Spinal cord (tissue), 10 donors: ENCODE data around the gene TMEM255B. TPM values are rescaled to one million over a fixed set of nuclear protein-coding genes. Genes with fewer than 3 reads are reported as not detected.

ENCODE experiments used
- DNase-seq, 6 donors: peaks; one replicate each; pipeline versions ENCODE4 v3.0.0 to v3.0.0-alpha.2; 2013 to 2015; ENCODE audit warnings: low spot score in 6 of 6, low read depth in 4 of 6
- H3K27ac ChIP-seq: one replicate; pipeline ENCODE4 v1.5.1; 2013; ENCODE audit warnings: low read depth, low read length, control low read depth
- H3K27me3 ChIP-seq: one replicate; pipeline ENCODE4 v1.6.1; 2013; ENCODE audit warnings: low read length; ENCODE audit not compliant: control insufficient read depth, insufficient read depth
- H3K36me3 ChIP-seq: one replicate; pipeline ENCODE4 v1.6.1; 2013; ENCODE audit warnings: low read length; ENCODE audit not compliant: control insufficient read depth, insufficient read depth
- H3K4me1 ChIP-seq: one replicate; pipeline ENCODE4 v1.6.1; 2013; ENCODE audit warnings: low read length; ENCODE audit not compliant: control insufficient read depth, insufficient read depth
- H3K4me3 ChIP-seq: one replicate; pipeline ENCODE4 v1.5.1; 2013; ENCODE audit warnings: low read depth, low read length, control low read depth
- H3K9me3 ChIP-seq: one replicate; pipeline ENCODE4 v1.6.1; 2013; ENCODE audit warnings: low read length; ENCODE audit not compliant: control insufficient read depth, insufficient read depth
- WGBS: methylation state at CpG from one replicate; pipeline ENCODE4 v1.1.5; 2013; ENCODE audit warnings: missing lambda C conversion rate; ENCODE audit not compliant: insufficient coverage; 5-methylcytosine and 5-hydroxymethylcytosine counted together
- polyA plus RNA-seq, 2 donors: library from polyadenylated mRNA; unstranded; fragments of 120-200 nt; gene quantifications; one replicate each; pipeline ENCODE4 v1.2.1, GENCODE V29; 2013; ENCODE audit not compliant: insufficient read length in 2 of 2
- total RNA-seq, 2 donors: library from RNA; depleted of rRNA in 1 of 2; stranded (reverse); fragments of 120-200 nt in 1 of 2; fragments of >200 nt in 1 of 2; gene quantifications; one replicate each; pipeline versions ENCODE4 v1.2.3 to v1.2.4, GENCODE V29; 2013 to 2014
- donor health status: healthy.

The TMEM255B gene
- total and polyA plus RNA-seq, 4 donors: 1.4 to 5.6 (median 3.4) TPM

DNA sequence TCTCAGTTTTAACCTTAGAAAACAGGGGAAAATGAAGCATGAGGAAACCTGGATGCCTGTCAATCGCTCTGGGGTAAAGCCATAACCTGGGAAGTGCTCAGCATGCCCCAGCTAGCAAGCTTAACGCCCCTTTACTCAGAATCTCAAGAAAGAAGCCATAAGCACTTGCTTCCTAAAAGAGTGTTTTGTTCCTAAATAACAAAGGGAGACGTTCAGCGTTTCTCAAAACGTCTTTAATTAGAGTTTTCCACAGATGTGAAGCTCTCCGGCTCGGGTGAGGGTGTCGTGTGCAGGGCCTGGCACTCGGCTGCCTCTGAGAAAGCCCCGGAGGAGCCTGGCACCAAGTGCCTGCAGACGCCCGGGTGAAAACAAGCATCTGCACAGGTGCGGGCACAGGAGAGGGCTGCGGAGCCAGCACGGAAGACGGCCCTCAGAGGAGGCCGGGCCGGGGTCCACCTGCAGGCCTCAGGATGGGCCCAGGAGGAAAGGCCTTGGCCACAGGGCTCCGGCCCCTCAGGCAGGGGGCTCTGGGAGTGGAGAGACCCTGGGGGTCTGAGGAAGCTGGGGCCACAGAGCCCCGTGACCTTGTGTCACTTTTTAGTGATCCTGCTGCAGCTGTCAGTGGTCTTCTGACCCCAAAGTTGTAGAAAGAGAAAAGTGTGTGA, 98.6 kb downstream of the TMEM255B start:
- H3K27ac ChIP-seq: no peak overlapping the region
- H3K27me3 ChIP-seq: no peaks in the 10 kb centered on the region
- no peak overlapping the region for H3K4me3 ChIP-seq
- H3K4me1 ChIP-seq: peaks cover 67% of the 10 kb centered on the region
- peaks cover 31% of the 10 kb centered on the region for H3K36me3 ChIP-seq
- no peak for DNase-seq
- H3K9me3 ChIP-seq: no peaks in the 10 kb centered on the region
- 52% methylated on average over 19 of the region's 20 CpGs for WGBS

DNA sequence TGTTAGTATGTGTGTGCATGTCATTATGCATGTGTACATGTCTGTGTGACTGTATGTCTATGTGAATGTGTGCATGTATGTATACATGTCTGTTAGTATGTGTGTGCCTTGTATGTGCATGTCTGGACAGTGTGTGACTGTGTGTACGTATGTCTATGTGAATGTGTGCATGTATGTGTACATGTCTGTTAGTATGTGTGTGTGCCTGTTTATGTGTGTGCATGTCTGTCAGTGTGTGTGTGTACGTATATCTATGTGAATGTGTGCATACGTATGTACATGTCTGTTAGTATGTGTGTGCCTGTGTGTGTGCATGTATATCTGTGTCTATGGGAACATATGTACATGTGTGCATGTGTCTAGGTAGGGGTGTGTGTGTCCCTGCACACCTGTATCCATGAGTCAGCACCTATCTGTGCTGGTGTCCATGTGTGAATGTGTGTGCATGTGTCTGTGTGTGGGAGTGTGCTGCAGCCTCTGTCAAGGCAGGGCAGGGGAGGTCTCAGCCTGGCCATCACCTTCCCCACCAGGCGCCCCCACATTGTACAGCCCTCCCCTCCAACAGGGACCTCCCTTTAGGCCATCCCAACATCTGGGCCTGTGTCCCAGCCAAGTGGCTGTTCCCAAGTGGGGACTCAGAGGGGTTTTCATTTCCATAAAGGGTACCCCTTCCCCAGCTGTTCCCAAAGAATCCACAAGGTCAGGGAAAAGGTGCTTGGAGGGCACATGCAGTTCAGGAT, 100.5 kb downstream of the TMEM255B start:
- Histone ChIP-seq H3K9me3 (no peaks in the 10 kb centered on the region), H3K27me3 (peaks cover 1% of the 10 kb centered on the region), H3K36me3 (peaks cover 22% of the 10 kb centered on the region), H3K4me3 (no peak overlapping the region), H3K4me1 (peaks cover 61% of the 10 kb centered on the region), H3K27ac (no peak overlapping the region)
- no peak for DNase-seq
- WGBS: 100% methylated on average over 4 of the region's 4 CpGs

DNA sequence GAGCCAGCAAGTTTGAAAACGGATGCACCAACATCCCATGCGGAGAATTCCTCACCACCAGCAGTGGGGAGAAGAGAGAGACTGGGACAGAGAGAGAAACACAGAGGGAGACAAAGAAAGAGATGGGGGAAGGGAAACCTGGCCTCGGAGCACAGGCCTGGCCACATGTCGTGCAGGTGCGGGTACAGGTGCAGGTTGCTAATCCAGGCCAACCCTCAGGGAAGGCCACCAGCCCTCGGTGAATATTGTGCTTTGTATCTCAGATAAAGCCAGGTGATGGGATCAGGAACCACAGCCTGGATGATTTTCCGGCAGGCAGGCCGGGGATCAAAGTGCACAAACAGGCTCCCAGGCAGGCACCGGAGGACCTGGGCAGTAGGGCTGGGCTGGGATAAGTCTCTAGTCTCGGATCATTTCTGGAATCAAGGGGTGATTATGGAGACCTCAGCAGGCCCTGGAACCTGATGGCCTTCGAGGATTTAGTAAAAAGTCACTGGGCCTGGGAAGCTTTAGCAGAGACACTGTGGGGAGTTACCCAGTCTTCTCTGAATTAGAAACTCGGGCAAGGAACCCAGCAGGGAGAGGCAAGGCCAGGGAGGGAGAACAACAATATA, 101.1 kb downstream of the TMEM255B start:
- Histone ChIP-seq H3K4me1 (peaks cover 59% of the 10 kb centered on the region), H3K4me3 (no peak overlapping the region), H3K27me3 (peaks cover 4% of the 10 kb centered on the region), H3K27ac (no peak overlapping the region), H3K36me3 (peaks cover 22% of the 10 kb centered on the region), H3K9me3 (no peaks in the 10 kb centered on the region)
- DNase-seq: no peak
- 60% methylated on average over 12 of the region's 12 CpGs for WGBS

DNA sequence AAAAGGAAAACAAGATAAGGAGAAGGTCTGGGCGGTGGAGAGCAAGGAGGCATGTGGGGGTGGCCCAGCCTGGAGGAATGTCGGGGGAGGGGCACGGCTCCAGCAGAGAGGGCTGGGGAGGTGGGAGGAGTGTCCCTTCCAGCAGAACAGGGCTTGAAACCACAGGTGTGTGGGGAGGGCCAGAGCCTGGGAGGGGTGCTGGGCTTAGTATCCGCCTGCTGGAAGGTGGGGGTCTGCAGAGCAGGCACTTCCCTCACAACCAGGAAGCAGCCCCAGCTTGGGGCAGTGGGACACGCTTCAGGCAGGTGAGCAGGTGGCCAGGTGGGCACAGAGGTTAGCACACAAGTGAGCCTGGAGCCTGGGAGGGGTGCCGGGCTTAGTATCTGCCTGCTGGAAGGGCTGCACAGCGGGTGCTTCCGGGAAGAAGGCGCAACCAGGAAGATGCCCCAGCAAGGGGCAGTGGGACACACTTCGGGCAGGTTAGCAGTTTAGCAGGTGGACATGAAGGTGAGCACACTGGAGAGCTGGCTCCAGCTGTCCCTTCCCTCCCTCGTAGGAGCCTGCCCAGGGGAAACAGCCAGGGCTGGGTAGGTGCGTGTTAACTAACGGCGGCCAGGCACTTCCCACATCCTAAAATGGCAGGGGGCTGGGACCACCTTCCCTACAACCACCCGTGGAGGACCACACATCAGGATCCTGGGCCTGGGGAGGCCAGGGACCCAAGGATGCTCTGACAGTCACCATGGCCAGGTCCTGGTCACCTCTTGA, 101.8 kb downstream of the TMEM255B start:
- H3K36me3 ChIP-seq: peaks cover 22% of the 10 kb centered on the region
- 69% methylated on average over 15 of the region's 15 CpGs for WGBS
- peaks cover 54% of the 10 kb centered on the region for H3K4me1 ChIP-seq
- H3K27me3 ChIP-seq: peaks cover 6% of the 10 kb centered on the region
- no peaks in the 10 kb centered on the region for H3K9me3 ChIP-seq
- H3K4me3 ChIP-seq: no peak overlapping the region
- H3K27ac ChIP-seq: no peak overlapping the region
- DNase-seq: no peak

DNA sequence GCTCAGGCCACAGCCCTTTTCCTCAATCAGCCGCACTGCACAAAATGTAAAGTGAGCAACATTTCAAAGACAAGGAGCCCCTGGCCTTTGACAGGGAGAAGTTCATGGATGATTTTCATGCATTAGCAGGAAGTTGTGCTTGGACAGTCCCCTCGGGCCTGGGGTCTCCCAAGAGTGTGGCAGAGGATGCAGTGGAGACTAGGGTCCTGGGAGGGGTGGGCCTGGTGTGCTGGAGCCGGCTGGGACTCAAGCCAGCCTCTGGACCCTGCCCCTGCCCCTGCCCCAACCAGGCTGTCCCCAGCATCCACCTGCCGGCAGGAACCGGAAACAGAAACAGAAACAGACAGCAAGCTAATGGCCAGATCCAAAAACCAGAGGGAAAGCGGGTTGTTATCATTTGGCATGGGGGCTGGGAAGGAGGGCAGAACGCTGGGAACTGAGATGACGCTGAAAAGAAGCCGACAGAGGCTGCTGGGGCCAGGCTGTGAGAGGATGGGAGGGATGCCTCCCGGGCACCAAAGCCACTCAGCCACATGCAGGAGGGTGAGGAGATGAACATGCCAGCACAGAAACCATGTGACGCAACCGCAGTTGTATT, 102.5 kb downstream of the TMEM255B start:
- H3K4me1 ChIP-seq: peaks cover 49% of the 10 kb centered on the region
- no peaks in the 10 kb centered on the region for H3K9me3 ChIP-seq
- no peak for DNase-seq
- peaks cover 6% of the 10 kb centered on the region for H3K27me3 ChIP-seq
- no peak overlapping the region for H3K4me3 ChIP-seq
- WGBS: 30% methylated on average over 7 of the region's 12 CpGs
- no peak overlapping the region for H3K27ac ChIP-seq
- H3K36me3 ChIP-seq: peaks cover 18% of the 10 kb centered on the region

DNA sequence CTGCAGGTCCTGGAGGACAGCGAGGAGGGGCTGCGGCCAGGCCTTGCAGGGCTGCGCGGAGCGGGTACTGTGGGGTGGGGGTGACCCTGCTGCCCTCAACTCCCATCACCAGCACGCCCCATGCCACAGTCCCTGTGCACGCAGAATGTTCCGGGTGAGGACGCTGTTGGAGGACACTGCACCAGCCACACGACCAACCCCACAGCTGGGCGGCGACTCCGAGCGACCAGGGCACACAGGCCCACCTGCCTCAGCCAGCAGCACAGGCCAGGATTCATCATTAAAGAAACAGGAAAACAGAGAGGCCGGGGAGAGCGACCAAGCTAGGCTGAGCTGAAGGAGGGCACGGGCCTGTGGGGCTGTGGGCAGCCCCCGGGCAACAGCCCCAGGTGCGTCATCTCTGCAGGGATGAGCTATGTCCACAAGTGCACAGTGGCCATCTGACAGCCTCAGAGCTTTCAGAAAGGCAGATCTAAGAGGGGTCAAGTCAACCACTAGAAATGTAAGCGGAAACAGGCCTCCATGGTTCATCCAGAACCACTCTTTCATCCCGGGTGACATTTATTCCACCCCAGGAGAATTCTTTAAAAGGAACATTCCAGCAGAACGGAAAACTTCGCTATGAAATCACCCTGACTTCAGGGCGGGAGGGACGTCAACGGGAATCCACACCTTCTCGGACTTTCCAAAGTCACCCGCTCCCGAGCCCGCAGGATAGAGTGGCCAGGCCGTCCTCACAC, 103.3 kb downstream of the TMEM255B start:
- H3K9me3 ChIP-seq: no peaks in the 10 kb centered on the region
- peaks cover 14% of the 10 kb centered on the region for H3K36me3 ChIP-seq
- peak overlapping the region; percentile 12 for H3K27ac ChIP-seq
- peaks cover 44% of the 10 kb centered on the region for H3K4me1 ChIP-seq
- peak overlapping the region; percentile 45 for H3K4me3 ChIP-seq
- peak in 2 of 6 donors; percentile 22 to 29 for DNase-seq
- H3K27me3 ChIP-seq: peaks cover 6% of the 10 kb centered on the region
- 71% methylated on average over 31 of the region's 31 CpGs for WGBS

DNA sequence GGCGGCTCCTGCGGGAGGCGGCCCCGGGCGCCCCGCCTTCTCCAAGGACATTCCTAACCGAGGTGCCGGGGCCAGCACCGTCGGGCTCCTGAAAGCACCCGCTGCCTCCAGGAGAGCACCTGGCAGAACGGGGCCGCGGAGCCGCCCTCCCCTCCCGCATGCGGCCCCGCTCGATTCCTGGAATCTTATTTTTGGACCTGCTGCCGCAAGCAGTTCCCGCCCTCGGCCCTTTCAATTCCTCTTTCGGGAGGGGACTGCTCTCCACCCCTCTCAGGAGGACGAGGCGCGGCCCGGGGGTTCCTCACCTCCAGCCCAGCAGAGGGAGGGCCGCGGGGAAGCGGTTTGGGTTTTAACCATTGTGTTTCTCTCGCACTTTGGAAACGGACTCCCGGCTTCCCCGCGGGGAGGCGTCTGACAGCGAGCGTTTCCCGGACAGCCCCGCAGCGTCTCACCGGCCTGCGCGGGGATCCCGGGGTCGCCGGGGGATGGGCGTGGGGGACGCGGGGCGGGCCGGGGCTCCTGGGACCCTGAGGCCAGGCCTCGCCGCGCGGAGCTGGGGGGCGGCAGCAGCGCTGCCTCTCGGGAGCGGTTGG, 104.0 kb downstream of the TMEM255B start:
- Histone ChIP-seq H3K4me1 (peaks cover 37% of the 10 kb centered on the region), H3K27ac (peak overlapping the region; percentile 12), H3K36me3 (peaks cover 14% of the 10 kb centered on the region), H3K9me3 (no peaks in the 10 kb centered on the region), H3K27me3 (peaks cover 8% of the 10 kb centered on the region), H3K4me3 (peak overlapping the region; percentile 45)
- peak in 2 of 6 donors; percentile 57 to 66 for DNase-seq
- 7% methylated on average over 60 of the region's 60 CpGs for WGBS

DNA sequence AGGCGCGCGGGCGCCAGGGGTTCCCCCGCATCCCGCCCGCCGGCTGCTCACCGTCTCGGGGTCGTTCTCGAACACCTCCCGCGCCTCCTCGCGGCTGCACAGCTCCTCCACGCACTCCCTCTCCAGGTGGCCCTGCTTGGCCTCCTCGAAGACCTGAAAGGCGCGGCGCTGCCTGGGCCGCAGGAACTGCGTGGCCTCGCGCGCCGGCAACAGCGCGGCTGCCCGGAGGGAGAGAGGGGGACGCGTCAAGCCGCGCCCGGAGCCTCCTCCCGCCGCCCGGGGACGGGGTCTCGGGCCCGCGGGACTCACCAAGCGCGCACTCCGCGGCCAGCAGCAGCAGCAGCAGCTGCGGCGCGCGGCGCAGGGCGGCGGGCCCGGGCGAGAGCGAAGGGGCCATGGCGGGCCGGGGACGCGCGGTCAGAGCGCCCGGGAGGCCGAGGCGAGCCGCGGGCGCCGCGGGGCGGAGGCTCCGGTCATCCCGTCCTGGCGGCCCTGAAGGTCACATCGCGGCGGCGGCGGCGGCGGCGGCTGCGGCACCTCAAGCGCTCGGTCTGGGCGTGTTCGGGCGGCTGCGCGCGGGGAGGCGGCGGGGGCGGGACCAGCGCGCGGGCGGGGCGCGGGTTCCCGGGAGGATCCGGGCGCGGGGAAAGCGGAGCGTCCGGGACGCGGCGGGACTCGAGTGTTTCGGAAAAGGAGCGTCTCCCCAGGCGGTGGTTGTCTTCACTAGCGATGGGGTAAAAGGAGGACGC, 104.7 kb downstream of the TMEM255B start, which contains the start of gene GAS6:
GAS6 (minus strand) TSS at position 553 of the 749 bp plus-strand sequence; CDS start at position 397, 156 bp downstream.
- peak in 2 of 6 donors; percentile 68 to 76 for DNase-seq
- under 1% methylated on average over 110 of the region's 116 CpGs for WGBS
- H3K27ac ChIP-seq: peak within 1 kb of the TSS; percentile 12

More for the DNA sequence above, 104.7 kb downstream of the TMEM255B start, which contains the start of gene GAS6:
- peaks cover 37% of the 10 kb centered on the region for H3K4me1 ChIP-seq
- peaks cover 9% of the 10 kb centered on the region for H3K27me3 ChIP-seq
- no peaks in the 10 kb centered on the region for H3K9me3 ChIP-seq
- peaks cover 14% of the 10 kb centered on the region for H3K36me3 ChIP-seq
- peak within 1 kb of the TSS; percentile 50 for H3K4me3 ChIP-seq
